Subcutaneous abdominal adipose tissue (tissue), 5 donors: ENCODE results near the gene PTGES3.

Experiments
- H3K27ac ChIP-seq: one replicate; pipeline ENCODE4 v1.7.0; 2013; ENCODE audit warnings: low read depth, mild to moderate bottlenecking, inconsistent platforms, low read length, moderate library complexity
- H3K27me3 ChIP-seq, 5 donors: one replicate each; pipeline ENCODE4 v1.7.0; 2013; ENCODE audit warnings: low read length in 5 of 5, inconsistent platforms in 1 of 5; ENCODE audit not compliant: control insufficient read depth in 5 of 5, insufficient read depth in 4 of 5
- H3K36me3 ChIP-seq, 5 donors: one replicate each; pipeline ENCODE4 v1.7.0; 2013; ENCODE audit warnings: low read length in 5 of 5; ENCODE audit not compliant: control insufficient read depth in 5 of 5, insufficient read depth in 5 of 5
- H3K4me1 ChIP-seq, 5 donors: one replicate each; pipeline ENCODE4 v1.7.0; 2013; ENCODE audit warnings: low read length in 5 of 5, mild to moderate bottlenecking in 3 of 5, moderate library complexity in 1 of 5; ENCODE audit not compliant: control insufficient read depth in 5 of 5, insufficient read depth in 5 of 5
- H3K4me3 ChIP-seq, 5 donors: one replicate each; pipeline ENCODE4 v1.7.0; 2013; ENCODE audit warnings: low read length in 5 of 5, low read depth in 1 of 5
- H3K9ac ChIP-seq, 5 donors: one replicate each; pipeline ENCODE4 v1.7.0; 2013; ENCODE audit warnings: low read length in 5 of 5, mild to moderate bottlenecking in 4 of 5, moderate library complexity in 3 of 5
- H3K9me3 ChIP-seq, 5 donors: one replicate each; pipeline ENCODE4 v1.7.0; 2013; ENCODE audit warnings: low read length in 5 of 5; ENCODE audit not compliant: control insufficient read depth in 5 of 5
- donor health status: healthy.
- donor health status: healthy.
- donor health status: healthy.
- donor health status: healthy.
- donor health status: healthy.

The PTGES3 gene

GRCh38 chr12:56631790-56632700 lies 56.0 kb downstream of the PTGES3 start:
- Histone ChIP-seq H3K27me3 (no peaks in the 10 kb centered on the region), H3K4me3 (peak overlapping the region; percentile 22 to 84 (median 55)), H3K9me3 (no peaks in the 10 kb centered on the region), H3K4me1 (peaks cover 15 to 81% (median 72%) of the 10 kb centered on the region in 5 donors), H3K9ac (peak overlapping the region; percentile 9 to 70 (median 62)), H3K27ac (peak overlapping the region; percentile 99), H3K36me3 (peaks cover 0 to 1% (median 0%) of the 10 kb centered on the region in 5 donors)

- Histone ChIP-seq H3K9me3 (no peaks in the 10 kb centered on the region), H3K4me1 (peaks cover 13 to 67% (median 62%) of the 10 kb centered on the region in 5 donors), H3K9ac (peak within 1 kb of the TSS; percentile 95 to 99 (median 98)), H3K36me3 (peaks cover 0 to 7% (median 3%) of the 10 kb centered on the region in 5 donors), H3K4me3 (peak within 1 kb of the TSS; percentile 94 to 96 (median 94)), H3K27ac (peak within 1 kb of the TSS; percentile 99), H3K27me3 (no peaks in the 10 kb centered on the region)
Measured at GRCh38 chr12:56630180-56630632, 57.9 kb downstream of the PTGES3 start, which contains the start of gene BAZ2A. TSS of gene BAZ2A (minus strand) at chr12:56630326. CDS start at chr12:56617530, 12,796 bp downstream.

GRCh38 chr12:56629459-56630179 lies 58.5 kb downstream of the PTGES3 start:
- Histone ChIP-seq H3K27ac (peak overlapping the region; percentile 99), H3K4me1 (peaks cover 13 to 64% (median 59%) of the 10 kb centered on the region in 5 donors)

GRCh38 chr12:56628671-56629458 lies 59.2 kb downstream of the PTGES3 start:
- peaks cover 0 to 10% (median 3%) of the 10 kb centered on the region in 5 donors for H3K36me3 ChIP-seq
- H3K9ac ChIP-seq = peak overlapping the region; percentile 95 to 99 (median 98)
- peak overlapping the region; percentile 99 for H3K27ac ChIP-seq
- H3K9me3 ChIP-seq = no peaks in the 10 kb centered on the region
- no peaks in the 10 kb centered on the region for H3K27me3 ChIP-seq
- peak overlapping the region; percentile 94 to 96 (median 94) for H3K4me3 ChIP-seq
- peaks cover 11 to 60% (median 52%) of the 10 kb centered on the region in 5 donors for H3K4me1 ChIP-seq

More at GRCh38 chr12:56629459-56630179, 58.5 kb downstream of the PTGES3 start:
- H3K9me3 ChIP-seq = no peaks in the 10 kb centered on the region
- H3K27me3 ChIP-seq = no peaks in the 10 kb centered on the region
- peaks cover 0 to 7% (median 3%) of the 10 kb centered on the region in 5 donors for H3K36me3 ChIP-seq
- H3K4me3 ChIP-seq = peak overlapping the region; percentile 94 to 96 (median 94)
- peak overlapping the region; percentile 95 to 99 (median 98) for H3K9ac ChIP-seq

GRCh38 chr12:56626701-56627100 lies 61.4 kb downstream of the PTGES3 start:
- H3K36me3 ChIP-seq = peaks cover 0 to 13% (median 6%) of the 10 kb centered on the region in 5 donors
- H3K4me1 ChIP-seq = peaks cover 7 to 47% (median 42%) of the 10 kb centered on the region in 5 donors
- no peak overlapping the region for H3K4me3 ChIP-seq
- H3K27me3 ChIP-seq = no peaks in the 10 kb centered on the region
- no peak overlapping the region for H3K9ac ChIP-seq
- H3K27ac ChIP-seq = peak overlapping the region; percentile 55
- H3K9me3 ChIP-seq = no peaks in the 10 kb centered on the region

- H3K27me3 ChIP-seq = no peaks in the 10 kb centered on the region
- peaks cover 2 to 35% (median 25%) of the 10 kb centered on the region in 5 donors for H3K4me1 ChIP-seq
Measured at GRCh38 chr12:56622535-56622934, 65.5 kb downstream of the PTGES3 start.

GRCh38 chr12:56616925-56617324 lies 71.2 kb downstream of the PTGES3 start:
- H3K27me3 ChIP-seq = no peaks in the 10 kb centered on the region
- H3K27ac ChIP-seq = no peak overlapping the region
- no peak overlapping the region for H3K9ac ChIP-seq
- H3K4me1 ChIP-seq = peaks cover 0 to 12% (median 9%) of the 10 kb centered on the region in 5 donors
- no peaks in the 10 kb centered on the region for H3K9me3 ChIP-seq
- peaks cover 35 to 83% (median 69%) of the 10 kb centered on the region in 5 donors for H3K36me3 ChIP-seq
- H3K4me3 ChIP-seq = no peak overlapping the region

More at GRCh38 chr12:56622535-56622934, 65.5 kb downstream of the PTGES3 start:
- H3K4me3 ChIP-seq = no peak overlapping the region
- no peak overlapping the region for H3K27ac ChIP-seq
- peaks cover 15 to 39% (median 18%) of the 10 kb centered on the region in 5 donors for H3K36me3 ChIP-seq
- peak overlapping the region in 1 of 5 donors; percentile 20 for H3K9ac ChIP-seq
- H3K9me3 ChIP-seq = no peaks in the 10 kb centered on the region

- Histone ChIP-seq H3K36me3 (peaks cover 37 to 86% (median 76%) of the 10 kb centered on the region in 5 donors), H3K4me1 (peaks cover 0 to 11% (median 6%) of the 10 kb centered on the region in 5 donors), H3K9me3 (no peaks in the 10 kb centered on the region), H3K27ac (no peak overlapping the region), H3K4me3 (no peak overlapping the region), H3K27me3 (no peaks in the 10 kb centered on the region), H3K9ac (no peak overlapping the region)
Measured at GRCh38 chr12:56616244-56616643, 71.8 kb downstream of the PTGES3 start.

GRCh38 chr12:56614627-56615026 lies 73.5 kb downstream of the PTGES3 start:
- Histone ChIP-seq H3K4me1 (peaks cover 0 to 3% (median 0%) of the 10 kb centered on the region in 5 donors), H3K27ac (no peak overlapping the region), H3K4me3 (no peak overlapping the region), H3K36me3 (peaks cover 39 to 88% (median 82%) of the 10 kb centered on the region in 5 donors), H3K9me3 (no peaks in the 10 kb centered on the region), H3K27me3 (no peaks in the 10 kb centered on the region), H3K9ac (no peak overlapping the region)
